GM18511 (cell line): ENCODE results near the gene FKBP9.
A peak's percentile ranks its signal among the peaks of the same experiment; 100 is the strongest.
"Not testable (repeated sequence)": the region's sequence is repeated elsewhere in the genome, so short reads cannot be mapped to it uniquely, and the experiment has no call there.

ENCODE experiments used
- ATAC-seq: cut with Tn5 transposase; IDR thresholded peaks from one replicate; pipeline ENCODE4 v1.9.1; 2021; ENCODE audit warnings: mild to moderate bottlenecking, moderate library complexity; ENCODE audit not compliant: unreplicated experiment

Gene FKBP9, protein sequence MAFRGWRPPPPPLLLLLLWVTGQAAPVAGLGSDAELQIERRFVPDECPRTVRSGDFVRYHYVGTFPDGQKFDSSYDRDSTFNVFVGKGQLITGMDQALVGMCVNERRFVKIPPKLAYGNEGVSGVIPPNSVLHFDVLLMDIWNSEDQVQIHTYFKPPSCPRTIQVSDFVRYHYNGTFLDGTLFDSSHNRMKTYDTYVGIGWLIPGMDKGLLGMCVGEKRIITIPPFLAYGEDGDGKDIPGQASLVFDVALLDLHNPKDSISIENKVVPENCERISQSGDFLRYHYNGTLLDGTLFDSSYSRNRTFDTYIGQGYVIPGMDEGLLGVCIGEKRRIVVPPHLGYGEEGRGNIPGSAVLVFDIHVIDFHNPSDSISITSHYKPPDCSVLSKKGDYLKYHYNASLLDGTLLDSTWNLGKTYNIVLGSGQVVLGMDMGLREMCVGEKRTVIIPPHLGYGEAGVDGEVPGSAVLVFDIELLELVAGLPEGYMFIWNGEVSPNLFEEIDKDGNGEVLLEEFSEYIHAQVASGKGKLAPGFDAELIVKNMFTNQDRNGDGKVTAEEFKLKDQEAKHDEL

DNA sequence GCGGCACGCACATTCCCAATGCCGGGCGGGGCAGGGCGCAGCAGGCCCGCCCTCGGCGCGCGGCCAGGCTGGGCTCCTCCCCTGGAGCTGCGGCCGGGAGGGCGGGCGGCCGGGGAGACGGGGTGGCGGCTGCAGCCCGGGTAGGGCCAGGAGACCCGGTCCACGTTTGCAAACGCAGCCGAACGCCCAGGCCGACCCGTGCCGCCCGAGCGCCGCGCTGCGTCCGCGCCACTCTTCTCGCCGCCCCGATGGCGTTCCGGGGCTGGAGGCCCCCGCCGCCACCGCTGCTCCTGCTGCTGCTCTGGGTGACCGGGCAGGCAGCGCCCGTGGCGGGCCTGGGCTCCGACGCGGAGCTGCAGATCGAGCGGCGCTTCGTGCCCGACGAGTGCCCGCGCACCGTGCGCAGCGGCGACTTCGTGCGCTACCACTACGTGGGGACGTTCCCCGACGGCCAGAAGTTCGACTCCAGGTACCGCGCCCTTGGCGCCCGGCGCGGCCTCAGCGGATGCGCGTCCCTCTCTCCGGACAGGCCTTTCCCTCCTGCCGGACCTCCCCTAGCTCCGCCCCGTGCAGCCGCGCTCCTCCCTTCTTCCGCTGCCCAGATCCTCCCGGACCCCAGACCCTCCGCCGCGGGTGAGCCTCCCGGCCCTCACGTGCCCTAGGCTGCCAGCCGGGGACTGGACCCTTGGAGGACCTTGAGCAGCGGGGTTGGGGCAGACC is at the start of gene FKBP9:
Gene FKBP9, plus strand, starts transcription at position 115 of the 720 bp plus-strand sequence. Its CDS starts 134 bp downstream, at position 249.
- ATAC-seq: peak; percentile 86

GRCh38 chr7:32910195-32910594 is 47.0 kb upstream of the FKBP9 start:
- no peak for ATAC-seq

- no peak for ATAC-seq
Observed at GRCh38 chr7:32914184-32914583, 43.1 kb upstream of the FKBP9 start.

DNA sequence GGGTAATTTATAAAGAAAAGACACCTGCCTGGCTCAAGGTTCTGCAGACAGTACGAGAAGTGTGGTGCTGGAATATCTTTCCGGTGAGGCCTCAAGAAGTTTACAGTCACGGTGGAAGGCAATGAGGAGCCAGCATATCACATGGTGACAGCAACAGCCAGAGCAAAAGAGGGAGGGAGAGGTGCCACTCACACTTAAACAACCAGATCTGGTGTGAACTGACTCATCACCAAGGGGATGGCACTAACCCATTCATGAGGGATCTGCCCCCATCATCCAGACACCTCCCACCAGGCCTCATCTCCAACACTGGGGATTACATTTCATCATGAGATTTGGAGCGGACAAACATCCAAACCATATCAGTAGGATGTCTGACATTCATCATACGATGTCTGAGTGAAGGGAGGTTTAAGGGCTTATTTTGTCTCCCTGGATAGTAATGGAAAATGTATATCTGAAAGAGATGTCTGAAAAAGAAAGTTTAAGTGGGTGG is 42.2 kb upstream of the FKBP9 start:
- ATAC-seq: no peak

DNA sequence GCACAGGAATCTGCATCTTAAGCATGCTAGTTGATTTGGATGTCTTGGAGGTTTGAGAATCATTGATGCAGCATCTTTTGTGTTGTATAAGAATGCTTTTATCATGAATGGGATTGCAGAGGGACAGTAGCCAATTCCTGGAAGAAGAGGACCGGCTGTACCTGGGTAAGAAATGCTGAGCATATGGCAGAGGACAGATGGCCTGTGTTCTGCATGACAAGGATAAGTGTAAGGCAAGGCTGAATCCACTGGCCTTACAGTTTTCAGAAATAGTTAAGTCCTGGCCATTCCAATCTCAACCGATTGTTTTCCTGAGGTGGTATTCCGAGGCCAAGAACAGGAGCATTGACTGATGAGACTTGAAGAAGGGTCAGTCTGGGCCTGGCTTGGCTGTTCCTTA is 41.2 kb upstream of the FKBP9 start:
- ATAC-seq: no peak

DNA sequence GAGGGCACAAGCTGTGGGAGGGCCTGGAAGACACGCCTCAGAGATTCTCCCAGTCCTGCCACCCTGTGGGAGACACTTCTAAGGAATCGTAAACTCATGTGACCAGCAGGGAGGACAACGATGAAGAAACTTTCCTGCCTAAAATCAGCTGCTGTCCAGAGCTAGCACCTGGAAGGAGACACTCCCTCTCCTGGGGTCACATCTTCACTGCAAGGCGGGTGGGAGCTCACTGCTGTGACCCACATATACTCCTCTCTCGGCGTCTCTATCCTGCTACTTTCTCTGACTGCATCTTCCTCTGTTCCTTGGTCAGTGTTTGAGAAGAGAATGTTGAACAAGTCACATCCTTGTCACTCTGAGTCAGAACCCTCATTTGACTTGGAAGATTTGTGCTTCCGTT is 40.2 kb upstream of the FKBP9 start:
- ATAC-seq: not testable (repeated sequence)

DNA sequence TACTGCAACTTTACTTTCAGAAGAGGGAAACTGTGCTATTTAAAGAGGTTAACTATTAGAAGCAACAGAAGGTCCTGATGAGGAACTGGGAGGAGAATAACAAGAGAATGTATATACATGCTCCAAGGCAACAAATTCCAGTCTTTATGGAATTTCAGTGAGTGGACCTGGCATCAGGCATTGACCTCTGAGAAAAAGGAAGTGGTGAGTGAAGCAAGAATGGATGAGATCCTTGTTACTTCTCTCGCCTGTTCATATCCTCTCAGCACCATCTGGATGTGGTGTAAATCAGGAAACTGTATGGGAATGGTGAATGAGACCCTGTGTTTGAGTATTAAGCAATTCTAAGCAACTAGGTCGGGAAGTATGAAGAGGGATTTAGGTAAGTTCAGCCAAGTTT is 35.3 kb upstream of the FKBP9 start:
- no peak for ATAC-seq

DNA sequence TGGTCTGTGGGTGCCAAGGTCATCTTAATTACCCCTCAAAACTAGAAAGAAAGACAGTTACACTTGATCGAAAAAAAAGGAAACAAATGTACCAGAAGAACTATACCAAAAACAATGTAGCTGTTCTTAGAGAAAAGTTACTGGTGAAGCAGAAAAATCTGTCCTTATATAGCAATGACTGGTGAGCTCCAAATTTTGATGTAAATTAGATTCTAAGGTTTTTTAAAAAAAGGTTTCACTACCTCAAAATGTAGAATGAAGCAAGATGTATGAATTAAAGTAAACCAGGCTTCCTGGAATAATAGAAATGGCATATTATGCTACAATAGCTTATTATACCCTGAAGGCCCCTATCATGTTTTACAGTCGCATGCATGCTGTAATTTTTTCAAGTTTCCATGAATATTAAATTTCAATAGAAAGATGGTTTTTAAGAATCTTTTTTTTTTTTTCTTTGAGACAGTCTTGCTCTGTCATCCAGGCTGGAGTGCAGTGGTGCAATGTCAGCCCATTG is 28.4 kb upstream of the FKBP9 start:
- ATAC-seq: no peak

DNA sequence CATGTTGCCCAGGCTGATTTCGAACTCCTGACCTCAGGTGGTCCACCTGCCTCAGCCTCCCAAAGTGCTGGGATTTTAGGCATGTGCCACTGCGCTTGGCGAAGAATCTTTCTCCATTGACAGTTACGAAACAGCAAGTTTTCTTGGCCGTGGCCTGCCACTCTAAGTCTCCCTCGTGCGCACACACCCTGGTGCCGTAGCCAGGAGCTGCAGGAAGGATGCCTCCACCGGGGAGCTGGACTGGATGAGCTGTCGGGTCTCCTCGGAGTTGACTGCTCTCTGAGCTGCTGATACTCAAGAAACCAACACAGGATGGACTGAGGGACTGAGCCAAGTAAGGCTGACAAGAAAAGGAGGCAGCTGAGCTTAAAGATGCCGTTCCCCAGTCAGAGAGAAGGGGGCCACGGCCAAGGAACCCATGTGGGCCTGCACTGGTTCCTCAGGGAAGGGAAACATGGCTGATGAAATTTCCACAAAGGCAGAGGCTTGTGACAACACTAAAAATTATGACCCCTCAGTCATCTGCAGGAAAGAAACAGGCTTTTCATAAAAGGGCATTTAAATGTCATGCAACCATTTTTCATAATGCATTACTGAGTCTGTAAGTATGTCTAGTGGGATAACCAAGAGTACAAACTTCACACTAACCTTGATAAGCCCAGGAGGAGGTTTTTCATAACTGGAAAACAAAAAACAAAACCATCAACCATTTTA is 27.7 kb upstream of the FKBP9 start:
- no peak for ATAC-seq

DNA sequence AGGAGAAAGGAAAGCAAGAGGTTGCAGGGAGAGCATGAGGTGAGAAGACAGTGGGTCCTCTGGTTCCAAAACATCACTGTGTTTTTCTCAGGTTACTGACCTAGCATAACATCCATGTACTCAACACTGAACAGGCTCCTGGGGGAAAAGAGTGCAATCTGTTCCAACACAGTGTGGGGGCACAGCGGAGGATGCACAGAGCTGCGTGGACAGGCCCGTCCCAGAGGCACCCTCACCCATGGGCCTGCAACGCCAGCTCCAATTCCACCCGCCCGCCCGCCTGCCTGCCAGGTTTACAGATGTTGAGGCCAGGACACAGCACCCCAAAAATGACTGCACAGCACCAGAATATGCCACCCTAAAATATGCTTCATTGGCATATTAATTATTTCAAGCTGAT is 26.9 kb upstream of the FKBP9 start:
- no peak for ATAC-seq

GRCh38 chr7:32935558-32935957 is 21.7 kb upstream of the FKBP9 start:
- ATAC-seq: no peak

DNA sequence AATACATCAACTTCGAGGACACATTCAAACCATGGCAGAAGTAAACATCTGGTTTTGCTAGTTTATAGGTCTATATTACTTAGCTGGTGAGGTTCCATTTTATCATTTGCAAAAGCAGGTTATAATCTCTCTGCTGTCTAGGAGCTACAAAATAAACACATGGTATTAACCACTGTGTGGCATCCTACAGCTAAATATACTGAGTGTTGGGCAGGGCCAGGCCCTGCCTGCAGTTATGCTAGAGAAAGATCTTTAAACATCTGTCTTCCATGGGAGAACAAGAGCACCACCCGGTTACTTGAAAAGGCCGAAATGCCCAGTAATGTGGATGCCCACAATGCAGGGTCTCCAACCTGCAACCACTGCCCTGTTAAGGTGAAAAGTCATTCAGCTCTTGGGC is 20.6 kb upstream of the FKBP9 start:
- no peak for ATAC-seq

DNA sequence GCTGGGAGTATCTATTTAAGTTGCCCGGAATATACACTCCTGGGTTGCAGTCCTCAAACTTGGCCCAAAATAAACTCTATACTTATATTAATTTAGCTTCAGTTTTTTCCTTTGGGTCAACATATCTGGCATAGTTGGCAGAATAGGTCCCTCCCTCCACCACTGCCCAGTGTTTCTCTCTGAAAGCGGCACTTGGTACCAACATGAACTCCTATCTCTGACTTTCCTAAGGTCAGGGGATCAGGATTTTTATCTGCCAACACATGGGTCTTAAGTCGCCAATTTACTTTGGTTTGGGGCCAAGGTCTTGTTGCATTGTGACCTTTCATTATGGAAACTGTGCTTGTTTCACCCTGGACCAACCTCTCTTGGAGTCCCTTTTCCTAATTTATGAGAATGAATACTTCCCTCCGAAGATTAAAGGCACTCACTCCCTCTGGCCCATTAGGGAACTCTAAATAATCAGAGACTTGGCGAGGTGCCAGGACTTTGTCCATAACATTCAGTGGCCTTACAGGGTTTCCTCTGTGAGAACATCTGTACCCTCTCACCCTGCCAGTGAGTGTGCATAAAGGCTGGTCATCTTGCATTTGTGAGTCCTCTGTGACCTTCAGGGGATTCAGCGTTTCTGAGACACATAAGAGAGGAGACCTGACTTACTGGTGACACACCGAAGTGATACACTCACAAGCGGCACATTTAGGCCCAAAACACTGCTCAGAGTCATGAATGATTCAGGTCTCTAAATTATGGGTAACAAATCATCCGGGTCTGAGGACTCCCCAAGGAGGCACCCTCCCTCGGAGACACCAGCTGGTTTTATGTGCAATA is 19.7 kb upstream of the FKBP9 start:
- ATAC-seq: no peak

GRCh38 chr7:32941181-32941580 is 16.1 kb upstream of the FKBP9 start:
- no peak for ATAC-seq

DNA sequence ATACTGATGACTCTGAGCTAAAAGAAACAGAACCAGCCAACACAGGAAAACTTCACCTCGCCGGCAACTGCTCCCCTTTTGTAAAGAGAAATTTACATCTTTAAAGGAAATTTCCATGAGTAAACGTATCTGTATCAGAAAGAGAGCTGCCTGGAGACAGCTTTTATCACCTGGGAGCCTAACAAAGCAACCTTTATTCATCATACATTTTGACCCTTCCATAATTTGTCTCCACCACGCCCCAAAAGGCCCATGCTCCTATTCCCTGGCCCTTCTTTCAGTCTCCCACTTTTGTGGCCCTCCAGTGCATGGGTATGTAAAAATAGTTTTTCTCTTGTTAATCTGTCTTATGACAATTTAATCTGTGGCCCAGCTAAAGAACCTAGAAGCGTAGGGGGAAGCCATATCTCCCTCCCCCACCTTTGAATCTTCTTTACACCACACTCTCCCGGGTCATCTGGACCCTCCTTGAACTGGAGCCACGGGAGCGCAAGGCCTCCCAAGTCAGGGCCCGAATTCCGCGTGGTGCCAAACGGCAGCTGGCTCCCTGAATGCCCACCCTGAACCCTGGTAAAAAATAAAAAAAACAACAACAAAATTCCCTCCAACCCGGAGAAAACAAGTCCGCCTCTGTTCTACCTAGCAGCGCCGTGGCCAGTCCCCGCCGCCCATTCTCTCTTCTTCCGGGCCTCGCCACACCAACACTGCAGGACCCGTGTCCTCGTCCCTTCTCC is 15.4 kb upstream of the FKBP9 start:
- ATAC-seq: peak; percentile 1

- peak; percentile 86 for ATAC-seq
Observed at GRCh38 chr7:32942415-32943251, 14.6 kb upstream of the FKBP9 start.

GRCh38 chr7:32943252-32944030 is 13.8 kb upstream of the FKBP9 start:
- no peak for ATAC-seq
